Motor neuron (in vitro differentiated cells): ENCODE measurements around the gene DRD5. TPM values are rescaled to one million over a fixed set of nuclear protein-coding genes. Genes with fewer than 3 reads are reported as not detected.

Source experiments
- ATAC-seq, 8 experiments: fragments of 200-7000 bp; cut with Tn5 transposase; replicated peaks in 6 of 8; 2 replicates each; pipeline ENCODE4 v1.8.0; 2021; ENCODE audit warnings: mild to moderate bottlenecking in 8 of 8, moderate library complexity in 8 of 8
- H3K27ac ChIP-seq, 2 donors: fragments of 250-450 bp; sonication (Bioruptor Pico); 2 replicates each; pipeline ENCODE4 v1.9.0; 2021; ENCODE audit warnings: antibody characterized with exemption in 2 of 2, mild to moderate bottlenecking in 2 of 2, moderate library complexity in 1 of 2
- H3K4me1 ChIP-seq, 2 donors: fragments of 250-450 bp; sonication (Bioruptor Pico); replicated peaks in 1 of 2; 2 replicates each; pipeline ENCODE4 v1.6.1; 2021; ENCODE audit warnings: antibody characterized with exemption in 2 of 2, mild to moderate bottlenecking in 2 of 2, moderate library complexity in 1 of 2
- H3K4me3 ChIP-seq, 5 donors: fragments of 250-450 bp; sonication (Bioruptor Pico); 2 replicates each; pipeline ENCODE4 v1.9.0; 2021; ENCODE audit warnings: antibody characterized with exemption in 5 of 5, mild to moderate bottlenecking in 5 of 5, moderate library complexity in 4 of 5
- WGBS, 10 experiments: fragments of 450-650 bp; shearing (Covaris generic); methylation state at CpG; one replicate each; pipeline ENCODE4 v1.0.0; 2022; 5-methylcytosine and 5-hydroxymethylcytosine counted together
- in situ Hi-C, 9 experiments: fragments of 400-800 bp; cut with MboI; loops; one replicate each; pipeline ENCODE4 v1.15.0; 2021; ENCODE audit warnings: low sequenced_read_pairs in 9 of 9, low pct_unique_long_range_greater_than_20kb in 2 of 9; ENCODE audit not compliant: unreplicated experiment in 9 of 9
- total RNA-seq, 8 experiments: library from RNA; unstranded; fragments of 300-600 nt; gene quantifications; 2 replicates each; pipeline versions ENCODE4 v1.2.3 to v1.2.4, GENCODE V29; 2022

Gene DRD5
- total RNA-seq, 8 experiments from 2014 or later, result 0.15 to 0.47 (median 0.17) TPM; not detected in 5

- in situ Hi-C loops, result no loop called here
- no peak overlapping the region for H3K4me3 ChIP-seq
- 15 to 100% (median 60%) methylated on average over 1 of the region's 1 CpG; no CpG with 5 or more reads in 3 of the 10 experiments for WGBS, 10 experiments
- H3K27ac ChIP-seq, result no peak overlapping the region
- H3K4me1 ChIP-seq, result no peaks in the 10 kb centered on the region
- ATAC-seq, result no peak
These were observed 45.1 kb downstream of the DRD5 start for GRCh38 chr4:9826551-9826950.

GRCh38 chr4:9832640-9833039, 51.2 kb downstream of the DRD5 start:
- in situ Hi-C loops, result no loop called here
- H3K4me1 ChIP-seq, result no peaks in the 10 kb centered on the region
- H3K4me3 ChIP-seq, result no peak overlapping the region
- H3K27ac ChIP-seq, result no peak overlapping the region
- 70 to 88% (median 80%) methylated on average over 1 to 2 of the region's 2 CpGs; no CpG with 5 or more reads in 5 of the 10 experiments for WGBS, 10 experiments
- ATAC-seq, result no peak

- no peak overlapping the region for H3K4me3 ChIP-seq
- no peak for ATAC-seq
- H3K4me1 ChIP-seq, result no peaks in the 10 kb centered on the region
- in situ Hi-C loops, result no loop called here
- H3K27ac ChIP-seq, result no peak overlapping the region
- WGBS, 10 experiments, result 12 to 100% (median 70%) methylated on average over 1 to 5 of the region's 5 CpGs; no CpG with 5 or more reads in 3 of the 10 experiments
These were observed 52.0 kb downstream of the DRD5 start for GRCh38 chr4:9833421-9833820.

Other genes with a start within 250 kb of the DRD5 start
- 1 to 10 TPM in 4 of 8 experiments, under 1 TPM in 4; 0.21 to 4.4 (median 1.3) TPM for gene SLC2A9, start 239.9 kb downstream of the DRD5 start, total RNA-seq